SK-MEL-5 (cell line): ENCODE measurements around the gene FAM171A2. TPM values are rescaled to one million over a fixed set of nuclear protein-coding genes. Genes with fewer than 3 reads are reported as not detected.

ENCODE experiments used
- DNase-seq: peaks from one replicate; pipeline ENCODE4 v3.0.0-alpha.2; 2016; ENCODE audit warnings: low read depth, low spot score
- in situ Hi-C: cut with HindIII; loops from 2 replicates; pipeline ENCODE4 v1.10.0; 2016; ENCODE audit warnings: low sequenced_read_pairs, high pct_unique_total_duplicates, low pct_unique_long_range_greater_than_20kb
- total RNA-seq: library from RNA; depleted of rRNA; stranded (reverse); fragments of >200 nt; shearing (Covaris generic); gene quantifications from 2 replicates; pipeline ENCODE4 v1.2.3, GENCODE V29; 2014

FAM171A2 gene
- total RNA-seq, 1 experiment from 2014 or later = 5.0 TPM

- in situ Hi-C loops = no loop called here
- no peak for DNase-seq
Measured at GRCh38 chr17:44317545-44317944, 46.1 kb downstream of the FAM171A2 start.

DNA sequence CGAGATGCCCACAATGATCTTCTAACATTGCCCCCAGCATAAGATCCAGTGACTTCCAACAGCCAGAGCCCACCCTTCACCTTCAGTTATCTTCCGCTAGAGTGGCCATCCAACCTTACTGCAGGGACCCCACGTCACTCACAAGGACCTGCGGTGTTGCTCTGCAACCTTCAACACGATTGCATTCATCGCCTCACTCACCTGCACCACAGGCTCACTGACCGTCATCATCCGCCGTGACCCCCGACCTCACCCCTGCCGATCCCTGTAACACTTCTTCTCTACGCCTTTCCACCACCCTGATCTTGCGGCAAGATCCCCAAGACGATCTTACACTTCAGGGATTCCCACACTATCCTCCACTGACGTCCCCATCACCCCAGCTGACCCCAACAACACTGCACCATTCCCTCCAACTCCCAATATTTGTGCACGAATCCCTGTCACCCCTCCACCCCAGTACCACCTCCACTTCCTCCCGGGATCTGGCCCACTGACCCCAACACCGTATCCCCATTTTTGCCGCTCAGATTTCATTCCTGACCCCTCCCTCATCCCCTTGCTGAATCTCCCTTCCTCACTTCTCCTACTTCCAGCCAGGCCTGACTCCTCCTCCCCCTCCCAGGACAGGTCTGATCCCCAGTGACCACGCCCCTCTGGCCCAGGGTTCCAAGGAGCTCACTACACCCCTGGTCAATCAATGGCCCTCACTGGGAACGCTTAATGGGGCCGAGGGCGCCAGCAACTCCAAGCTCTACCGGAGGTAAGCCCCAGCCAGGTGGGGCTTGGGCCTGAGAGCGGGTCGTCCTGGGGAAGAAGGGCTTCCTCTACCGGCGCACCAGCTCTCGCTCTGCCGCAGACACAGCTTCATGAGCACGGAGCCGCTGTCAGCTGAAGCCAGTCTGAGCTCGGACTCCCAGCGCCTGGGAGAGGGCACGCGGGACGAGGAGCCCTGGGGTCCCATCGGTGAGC, 47.6 kb downstream of the FAM171A2 start:
- no peak for DNase-seq
- in situ Hi-C loops = no loop called here

DNA sequence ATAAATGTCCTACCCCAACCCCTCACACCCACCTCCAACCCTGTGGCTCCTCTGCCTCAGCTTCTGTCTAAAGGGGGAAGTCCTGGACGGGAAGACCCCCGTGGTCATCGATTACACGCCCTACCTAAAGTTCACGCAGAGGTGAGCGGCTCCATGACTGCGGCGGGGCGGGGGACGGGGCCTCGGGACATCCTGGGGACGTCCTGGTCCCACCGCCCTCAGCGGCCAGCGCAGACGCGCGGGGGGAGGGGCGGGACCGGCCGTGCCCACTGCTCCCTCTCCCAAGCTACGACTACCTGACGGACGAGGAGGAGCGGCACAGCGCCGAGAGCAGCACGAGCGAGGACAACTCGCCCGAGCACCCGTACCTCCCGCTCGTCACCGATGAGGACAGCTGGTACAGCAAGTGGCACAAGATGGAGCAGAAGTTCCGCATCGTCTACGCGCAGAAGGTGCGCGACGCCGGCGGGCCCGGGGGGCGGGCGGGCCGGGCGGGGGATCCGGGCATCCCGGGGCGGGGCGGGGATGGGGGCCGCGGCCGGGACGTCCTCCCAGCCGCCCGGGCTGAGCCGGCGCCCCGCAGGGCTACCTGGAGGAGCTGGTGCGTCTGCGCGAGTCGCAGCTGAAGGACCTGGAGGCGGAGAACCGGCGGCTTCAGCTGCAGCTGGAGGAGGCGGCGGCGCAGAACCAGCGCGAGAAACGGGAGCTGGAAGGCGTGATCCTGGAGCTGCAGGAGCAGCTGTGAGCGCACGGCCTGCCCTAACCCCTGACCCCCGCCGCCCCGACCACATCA, 48.6 kb downstream of the FAM171A2 start:
- DNase-seq = no peak
- in situ Hi-C loops = no loop called here

- in situ Hi-C loops = no loop called here
Measured at GRCh38 chr17:44314524-44314868, 49.2 kb downstream of the FAM171A2 start.

DNA sequence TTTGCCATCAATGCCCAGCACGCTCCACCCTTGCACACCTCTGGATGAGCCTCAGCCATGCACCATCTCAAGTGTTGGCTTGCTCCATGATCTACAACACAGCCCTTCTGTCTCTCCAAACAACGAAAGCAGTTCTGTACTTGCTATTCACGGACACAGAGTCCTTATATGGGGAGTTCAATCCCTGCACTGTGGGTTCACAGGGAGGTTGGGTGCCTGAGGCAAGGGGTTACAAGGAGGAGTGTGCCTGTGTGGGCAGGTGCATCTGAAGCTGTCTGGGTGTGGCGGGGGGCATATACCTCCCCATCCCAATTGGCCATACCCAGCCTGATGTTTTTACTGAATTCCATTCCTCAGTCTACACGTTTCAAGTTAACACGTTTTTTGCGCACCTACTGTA, 49.6 kb downstream of the FAM171A2 start:
- no peak for DNase-seq
- in situ Hi-C loops = no loop called here

More at GRCh38 chr17:44314524-44314868, 49.2 kb downstream of the FAM171A2 start:
- DNase-seq = no peak

DNA sequence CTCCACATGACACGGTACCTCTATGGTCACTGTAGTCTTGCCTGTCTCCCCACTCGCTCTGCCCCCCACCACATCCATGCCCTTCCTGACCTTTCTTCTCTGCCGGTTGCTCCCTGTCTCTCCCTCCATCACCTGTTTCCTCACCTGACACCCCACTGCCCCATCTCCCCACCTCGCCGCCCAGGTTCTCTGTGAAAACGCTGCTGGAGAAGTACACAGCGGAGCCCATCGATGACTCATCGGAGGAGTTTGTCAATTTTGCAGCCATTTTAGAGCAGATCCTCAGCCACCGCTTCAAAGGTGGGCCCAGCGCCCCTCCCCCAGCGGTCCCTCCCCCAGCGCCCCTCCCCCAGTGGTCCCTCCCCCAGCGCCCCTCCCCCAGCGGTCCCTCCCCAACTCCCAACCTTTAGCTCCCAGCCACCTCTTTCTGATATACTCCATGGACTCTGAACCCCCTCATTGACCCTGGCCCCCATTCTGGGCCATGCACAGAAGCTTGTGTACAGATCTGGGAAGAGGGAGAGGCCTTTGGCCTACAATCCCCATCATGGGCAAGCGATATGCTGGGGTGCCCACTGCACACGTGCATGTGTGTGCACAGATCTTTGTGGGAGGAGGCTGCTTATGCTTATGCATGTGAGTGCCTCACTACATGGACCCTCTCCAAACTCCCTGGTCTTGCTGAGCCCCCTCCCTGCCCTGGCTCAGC, 51.1 kb downstream of the FAM171A2 start:
- in situ Hi-C loops = no loop called here
- no peak for DNase-seq

DNA sequence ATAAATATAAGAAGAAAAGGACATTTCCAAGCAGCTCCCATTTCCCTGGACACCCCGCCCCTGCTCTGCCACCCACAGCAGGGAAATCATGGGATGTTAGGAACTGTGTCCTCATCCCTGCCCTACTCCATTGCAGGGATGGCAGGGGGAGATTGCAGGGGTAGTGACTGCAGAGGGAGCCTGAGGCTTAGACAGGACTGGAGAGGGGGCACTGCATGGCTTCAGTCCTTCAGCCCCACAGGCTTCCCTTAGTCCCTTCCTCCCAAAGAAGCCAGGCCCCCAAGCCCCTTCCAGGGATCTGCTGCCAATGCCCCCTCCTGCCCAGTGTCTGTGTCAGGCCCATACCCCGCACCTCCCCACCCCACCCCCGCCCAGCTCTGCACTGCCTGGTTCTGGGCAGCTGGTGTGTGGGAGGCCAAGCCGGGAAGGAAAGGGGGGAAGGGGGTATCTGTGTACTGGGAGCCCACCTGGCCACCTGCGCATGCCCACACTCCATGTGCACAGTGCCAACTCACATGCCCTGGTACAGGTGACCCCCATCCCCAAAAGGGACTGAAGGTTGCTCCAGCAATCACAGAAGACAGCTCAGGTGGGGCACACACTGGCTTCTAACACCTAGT, 52.0 kb downstream of the FAM171A2 start:
- no peak for DNase-seq
- in situ Hi-C loops = no loop called here

DNA sequence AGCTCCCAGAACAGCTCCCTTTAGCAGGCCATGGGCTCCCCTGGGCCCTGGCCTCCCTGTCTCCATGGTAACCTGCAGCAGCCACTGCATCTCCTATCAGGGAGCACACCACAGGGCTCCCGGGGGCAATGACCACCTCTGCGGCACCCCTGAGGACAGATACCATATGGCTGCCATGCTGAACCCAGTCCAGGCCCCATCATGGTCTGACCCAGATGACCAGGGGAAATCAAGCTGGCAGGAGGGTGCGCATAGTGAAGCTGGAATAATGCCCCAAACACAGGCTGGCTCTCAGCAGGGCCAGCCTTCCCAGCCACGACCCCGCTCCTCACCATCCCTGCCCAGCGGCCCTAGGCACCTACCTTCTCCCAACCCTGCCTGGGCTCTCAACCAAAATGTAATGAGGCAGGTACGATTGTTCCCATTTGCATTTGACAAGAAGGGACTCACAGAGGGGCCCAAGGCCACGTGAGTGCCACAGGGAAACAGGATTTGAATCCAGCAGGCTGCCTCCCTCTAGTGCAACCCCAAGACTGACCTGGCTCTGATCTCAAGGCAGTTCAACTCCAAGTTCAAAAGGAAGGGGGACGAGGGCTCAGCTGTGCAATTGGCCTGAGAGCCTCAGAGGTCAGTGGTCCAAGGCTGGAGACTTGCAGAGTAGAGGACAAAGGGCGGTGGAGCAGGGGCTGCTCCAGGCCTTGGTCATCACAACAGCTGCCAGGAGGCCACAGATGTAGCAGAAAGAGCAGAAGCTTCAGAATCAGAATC, 52.9 kb downstream of the FAM171A2 start:
- no peak for DNase-seq
- in situ Hi-C loops = no loop called here

GRCh38 chr17:44310188-44310587, 53.5 kb downstream of the FAM171A2 start:
- no peak for DNase-seq
- in situ Hi-C loops = no loop called here

DNA sequence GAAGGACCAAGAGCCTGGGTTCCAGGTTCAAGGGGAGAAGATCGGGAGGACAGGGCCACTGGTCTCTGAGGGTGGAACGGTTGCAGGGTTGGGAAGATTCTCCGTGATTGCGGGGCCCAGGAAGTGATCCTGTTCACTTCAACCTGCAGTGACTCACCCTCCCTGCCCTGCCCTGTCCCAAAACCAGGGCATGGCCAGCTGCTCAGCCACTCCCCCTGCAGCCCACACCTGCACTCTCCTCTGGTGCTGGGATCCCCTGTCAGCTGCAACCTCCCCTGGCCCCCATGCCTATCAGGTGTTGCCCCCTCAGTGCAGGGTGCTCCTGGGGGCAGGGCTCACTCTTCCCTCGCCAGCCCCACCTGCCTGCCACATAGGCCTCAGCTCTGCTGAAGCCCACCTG, 54.2 kb downstream of the FAM171A2 start:
- no peak for DNase-seq

GRCh38 chr17:44308865-44309264, 54.8 kb downstream of the FAM171A2 start:
- in situ Hi-C loops = no loop called here
- no peak for DNase-seq

More for the DNA sequence above, 54.2 kb downstream of the FAM171A2 start:
- in situ Hi-C loops = no loop called here

- peak; percentile 77 for DNase-seq
- in situ Hi-C loops = no loop called here
Measured at GRCh38 chr17:44308320-44308818, 55.3 kb downstream of the FAM171A2 start, which contains the start of gene RUNDC3A. Gene RUNDC3A (plus strand): TSS chr17:44308601. CDS start chr17:44308833, 232 bp downstream.

- in situ Hi-C loops = no loop called here
- DNase-seq = peak; percentile 64
Measured at GRCh38 chr17:44307387-44308186, 56.1 kb downstream of the FAM171A2 start.

GRCh38 chr17:44304651-44305050, 59.0 kb downstream of the FAM171A2 start:
- in situ Hi-C loops = no loop called here

More at GRCh38 chr17:44304651-44305050, 59.0 kb downstream of the FAM171A2 start:
- DNase-seq = no peak
